Large intestine (tissue), 3 donors: Measurements from ENCODE around the gene TCP1. TPM values are rescaled to one million over a fixed set of nuclear protein-coding genes. Genes with fewer than 3 reads are reported as not detected.
"Not testable (repeated sequence)": the region's sequence is repeated elsewhere in the genome, so short reads cannot be mapped to it uniquely, and the experiment has no call there.

Experiments
- DNase-seq, 2 donors: peaks; one replicate each; pipeline versions ENCODE4 v3.0.0 to v3.0.0-alpha.2; 2013
- H3K27ac ChIP-seq: one replicate; pipeline ENCODE4 v1.5.1; 2013; ENCODE audit warnings: low read length
- H3K27me3 ChIP-seq: 2 replicates; pipeline ENCODE4 v1.6.1; 2013; ENCODE audit warnings: low read length; ENCODE audit not compliant: control insufficient read depth, insufficient read depth
- H3K36me3 ChIP-seq: 2 replicates; pipeline ENCODE4 v1.6.1; 2013; ENCODE audit warnings: low read length; ENCODE audit not compliant: control insufficient read depth, insufficient read depth
- H3K4me1 ChIP-seq: one replicate; pipeline ENCODE4 v1.6.1; 2013; ENCODE audit warnings: low read length; ENCODE audit not compliant: control insufficient read depth, insufficient read depth
- H3K4me3 ChIP-seq: one replicate; pipeline ENCODE4 v1.5.1; 2013; ENCODE audit warnings: low read length
- H3K9me3 ChIP-seq: one replicate; pipeline ENCODE4 v1.6.1; 2013; ENCODE audit warnings: mild to moderate bottlenecking, low read depth, low read length, moderate library complexity; ENCODE audit not compliant: control insufficient read depth
- WGBS: methylation state at CpG from one replicate; pipeline ENCODE4 v1.1.5; 2013; ENCODE audit warnings: low lambda C conversion rate; ENCODE audit not compliant: insufficient coverage; 5-methylcytosine and 5-hydroxymethylcytosine counted together
- polyA plus RNA-seq: library from polyadenylated mRNA; unstranded; fragments of 120-200 nt; gene quantifications from one replicate; pipeline ENCODE4 v1.2.1, GENCODE V29; 2013

The TCP1 gene
- polyA plus RNA-seq, 1 donor = 199 TPM

- no peaks in the 10 kb centered on the region for H3K36me3 ChIP-seq
- no peaks in the 10 kb centered on the region for H3K4me1 ChIP-seq
- no CpG with 5 or more reads among the region's 16 CpGs for WGBS
These were observed 29.7 kb upstream of the TCP1 start for GRCh38 chr6:159819098-159819497.

GRCh38 chr6:159817951-159818739 lies 28.7 kb upstream of the TCP1 start:
- Histone ChIP-seq H3K4me1 (no peaks in the 10 kb centered on the region), H3K9me3 (peaks cover 3% of the 10 kb centered on the region), H3K4me3 (no peak overlapping the region), H3K36me3 (no peaks in the 10 kb centered on the region), H3K27ac (no peak overlapping the region), H3K27me3 (no peaks in the 10 kb centered on the region)
- no CpG with 5 or more reads among the region's 23 CpGs for WGBS
- no peak for DNase-seq

More at GRCh38 chr6:159819098-159819497, 29.7 kb upstream of the TCP1 start:
- Histone ChIP-seq H3K27ac (no peak overlapping the region), H3K9me3 (peaks cover 3% of the 10 kb centered on the region), H3K27me3 (no peaks in the 10 kb centered on the region), H3K4me3 (no peak overlapping the region)
- no peak for DNase-seq

GRCh38 chr6:159816775-159817174 lies 27.4 kb upstream of the TCP1 start:
- WGBS = no CpG with 5 or more reads among the region's 3 CpGs
- not testable (repeated sequence) for H3K4me3 ChIP-seq, H3K36me3 ChIP-seq, DNase-seq, H3K9me3 ChIP-seq, H3K27ac ChIP-seq, H3K4me1 ChIP-seq, H3K27me3 ChIP-seq

- Histone ChIP-seq H3K27me3 (no peaks in the 10 kb centered on the region), H3K27ac (no peak overlapping the region), H3K9me3 (peaks cover 3% of the 10 kb centered on the region), H3K4me3 (no peak overlapping the region), H3K4me1 (no peaks in the 10 kb centered on the region), H3K36me3 (no peaks in the 10 kb centered on the region)
- no peak for DNase-seq
- WGBS = no CpG with 5 or more reads among the region's 6 CpGs
These were observed 26.0 kb upstream of the TCP1 start for GRCh38 chr6:159815410-159815809.

GRCh38 chr6:159813781-159814180 lies 24.4 kb upstream of the TCP1 start:
- no peak for DNase-seq
- H3K36me3 ChIP-seq = no peaks in the 10 kb centered on the region
- H3K27ac ChIP-seq = no peak overlapping the region
- H3K9me3 ChIP-seq = no peaks in the 10 kb centered on the region
- no peaks in the 10 kb centered on the region for H3K4me1 ChIP-seq
- H3K27me3 ChIP-seq = no peaks in the 10 kb centered on the region
- WGBS = 76% methylated on average over 4 of the region's 9 CpGs
- no peak overlapping the region for H3K4me3 ChIP-seq

GRCh38 chr6:159809149-159809548 lies 19.7 kb upstream of the TCP1 start:
- no CpG with 5 or more reads among the region's 4 CpGs for WGBS
- H3K27ac ChIP-seq = no peak overlapping the region

GRCh38 chr6:159808647-159809046 lies 19.2 kb upstream of the TCP1 start:
- H3K27me3 ChIP-seq = no peaks in the 10 kb centered on the region
- H3K36me3 ChIP-seq = no peaks in the 10 kb centered on the region
- WGBS = no CpG with 5 or more reads among the region's 6 CpGs
- peaks cover 21% of the 10 kb centered on the region for H3K4me1 ChIP-seq
- no peaks in the 10 kb centered on the region for H3K9me3 ChIP-seq
- H3K27ac ChIP-seq = no peak overlapping the region
- DNase-seq = no peak
- no peak overlapping the region for H3K4me3 ChIP-seq

More at GRCh38 chr6:159809149-159809548, 19.7 kb upstream of the TCP1 start:
- no peaks in the 10 kb centered on the region for H3K9me3 ChIP-seq
- no peak for DNase-seq
- H3K27me3 ChIP-seq = no peaks in the 10 kb centered on the region
- peaks cover 21% of the 10 kb centered on the region for H3K4me1 ChIP-seq
- no peak overlapping the region for H3K4me3 ChIP-seq
- no peaks in the 10 kb centered on the region for H3K36me3 ChIP-seq

- peaks cover 21% of the 10 kb centered on the region for H3K4me1 ChIP-seq
- no peaks in the 10 kb centered on the region for H3K27me3 ChIP-seq
- no peak overlapping the region for H3K4me3 ChIP-seq
- no peaks in the 10 kb centered on the region for H3K36me3 ChIP-seq
- peak; percentile 62 to 81 for DNase-seq
- H3K9me3 ChIP-seq = no peaks in the 10 kb centered on the region
- WGBS = no CpG with 5 or more reads among the region's 5 CpGs
- H3K27ac ChIP-seq = peak overlapping the region; percentile 83
These were observed 17.9 kb upstream of the TCP1 start for GRCh38 chr6:159807150-159807858.

- WGBS = no CpG with 5 or more reads among the region's 9 CpGs
- no peaks in the 10 kb centered on the region for H3K27me3 ChIP-seq
- DNase-seq = peak; percentile 90 to 96
These were observed 16.6 kb upstream of the TCP1 start for GRCh38 chr6:159806021-159806458.

GRCh38 chr6:159805440-159806020 lies 16.1 kb upstream of the TCP1 start:
- peak in 1 of 2 donors; percentile 59 for DNase-seq
- peak overlapping the region; percentile 89 for H3K27ac ChIP-seq
- no peaks in the 10 kb centered on the region for H3K27me3 ChIP-seq
- no peaks in the 10 kb centered on the region for H3K9me3 ChIP-seq
- H3K4me3 ChIP-seq = no peak overlapping the region
- H3K36me3 ChIP-seq = no peaks in the 10 kb centered on the region
- peaks cover 23% of the 10 kb centered on the region for H3K4me1 ChIP-seq
- WGBS = 33% methylated on average over 1 of the region's 6 CpGs

More at GRCh38 chr6:159806021-159806458, 16.6 kb upstream of the TCP1 start:
- H3K4me3 ChIP-seq = no peak overlapping the region
- peaks cover 23% of the 10 kb centered on the region for H3K4me1 ChIP-seq
- no peaks in the 10 kb centered on the region for H3K36me3 ChIP-seq
- H3K27ac ChIP-seq = peak overlapping the region; percentile 89
- no peaks in the 10 kb centered on the region for H3K9me3 ChIP-seq
